NCI-H2196 (cell line): ENCODE measurements around the gene CALHM6.
A peak's percentile ranks its signal among the peaks of the same experiment; 100 is the strongest.
"Not testable (repeated sequence)": the region's sequence is repeated elsewhere in the genome, so short reads cannot be mapped to it uniquely, and the experiment has no call there.

Experiments used
- DNase-seq: peaks from one replicate; lab custom pipeline; 2025; ENCODE audit not compliant: unreplicated experiment; lab: John Stamatoyannopoulos, UW

CALHM6 gene

DNA sequence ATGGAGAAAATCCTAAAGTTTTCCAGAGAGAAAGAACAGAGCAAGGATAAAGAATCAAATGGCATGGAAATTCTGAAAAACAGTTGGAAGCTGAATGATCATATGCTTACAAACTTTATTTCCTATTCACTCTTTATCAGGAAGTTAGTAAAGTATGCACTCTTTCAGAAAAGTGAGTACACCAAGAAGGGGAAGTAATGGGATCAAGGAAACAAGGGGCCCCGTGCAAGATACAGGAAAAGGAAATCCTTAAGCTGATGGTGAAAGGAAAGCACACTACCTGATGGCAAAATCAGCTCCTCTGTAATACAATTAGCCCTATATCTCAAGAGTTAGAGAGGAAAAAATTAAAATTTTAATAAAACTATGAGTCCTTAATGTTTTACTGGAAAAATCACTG, 14.0 kb downstream of the CALHM6 start:
- DNase-seq: no peak

DNA sequence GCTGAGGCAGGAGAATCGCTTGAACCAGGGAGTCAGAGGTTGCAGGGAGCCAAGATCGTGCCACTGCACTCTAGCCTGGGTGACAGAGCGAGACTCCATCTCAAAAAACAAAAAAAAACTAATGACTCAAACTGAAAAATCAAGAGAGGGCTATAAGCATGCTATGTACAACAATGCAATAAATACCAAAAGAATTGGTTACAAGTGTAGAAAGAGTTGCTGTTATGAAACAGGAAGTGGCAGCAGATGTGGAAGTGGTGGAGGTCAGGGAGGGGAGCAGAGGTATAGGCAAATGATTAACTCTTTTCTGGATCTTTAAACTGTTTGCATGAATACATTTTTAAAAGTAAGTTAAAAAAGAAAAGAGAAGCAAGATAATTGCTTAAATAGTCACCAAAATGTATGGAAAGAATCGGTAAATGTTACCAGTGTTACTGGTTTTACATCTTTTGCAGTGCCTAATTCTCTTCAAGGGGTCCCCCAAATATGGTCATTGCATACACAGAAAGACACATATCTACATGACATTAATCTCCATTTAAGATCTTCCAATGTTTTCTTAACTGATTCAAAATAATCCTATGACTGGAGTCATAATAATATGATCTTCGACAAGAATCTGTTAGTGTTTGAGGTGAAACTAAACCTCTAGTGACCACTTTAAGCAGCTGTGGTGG, 15.0 kb downstream of the CALHM6 start:
- no peak for DNase-seq

DNA sequence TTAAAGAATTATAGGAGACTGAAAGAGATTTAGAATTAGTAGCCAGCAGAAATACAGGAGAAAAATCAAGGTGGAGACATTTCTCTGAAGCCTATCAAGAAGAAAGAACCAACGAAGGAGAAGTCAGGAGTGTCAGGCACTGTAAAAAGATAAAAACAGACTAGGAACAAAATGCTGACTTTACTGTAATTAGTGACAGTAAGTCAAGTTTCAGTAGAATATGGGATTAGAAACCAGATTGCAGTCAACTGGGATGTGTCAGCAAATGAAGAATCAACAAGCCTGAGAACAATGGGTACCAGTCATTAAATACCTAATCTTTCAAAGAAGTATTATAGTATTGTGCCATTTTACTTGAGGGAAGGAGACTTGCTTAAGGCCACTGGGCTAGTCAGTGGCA, 21.6 kb downstream of the CALHM6 start:
- no peak for DNase-seq

DNA sequence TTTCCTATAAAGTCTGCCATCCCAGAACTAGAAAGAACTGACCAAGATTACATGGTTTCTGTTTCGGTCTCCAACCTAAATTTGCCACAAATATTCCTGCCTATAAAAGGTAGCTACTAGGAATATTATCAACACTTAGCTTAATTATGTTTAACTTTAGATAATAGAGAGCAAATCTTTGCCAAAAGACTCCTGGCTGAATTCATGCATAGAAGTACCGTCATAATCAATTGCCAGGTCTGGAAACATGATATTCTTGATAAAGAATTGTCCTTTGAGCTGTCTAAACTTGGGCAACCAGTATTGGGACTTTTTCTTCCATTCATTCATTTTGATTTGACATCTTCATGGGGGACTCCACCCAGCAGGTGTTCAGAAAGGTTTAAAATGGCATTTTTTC, 22.4 kb downstream of the CALHM6 start:
- DNase-seq: peak; percentile 10

- no peak for DNase-seq
Observed at GRCh38 chr6:116485559-116486184, 24.5 kb downstream of the CALHM6 start.

GRCh38 chr6:116491610-116492330, 30.6 kb downstream of the CALHM6 start:
- no peak for DNase-seq

GRCh38 chr6:116492331-116493067, 31.3 kb downstream of the CALHM6 start:
- DNase-seq: no peak

DNA sequence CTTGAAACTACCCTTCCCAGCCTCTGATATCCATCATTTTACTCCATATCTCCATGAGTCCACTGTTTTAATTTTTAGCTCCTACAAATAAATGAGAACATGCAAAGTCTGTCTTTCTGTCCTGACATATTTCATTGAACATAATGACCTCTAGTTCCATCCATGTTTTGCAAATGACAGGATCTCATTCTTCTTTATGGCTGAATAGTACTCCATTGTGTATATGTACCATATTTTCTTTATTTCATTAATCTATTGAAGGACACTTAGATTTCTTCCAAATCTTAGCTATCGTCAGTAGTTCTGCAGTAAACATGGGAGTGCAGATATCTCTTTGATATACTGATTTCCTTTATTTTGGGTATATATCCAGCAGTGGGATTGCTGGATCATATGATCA, 34.0 kb downstream of the CALHM6 start:
- not testable (repeated sequence) for DNase-seq

DNA sequence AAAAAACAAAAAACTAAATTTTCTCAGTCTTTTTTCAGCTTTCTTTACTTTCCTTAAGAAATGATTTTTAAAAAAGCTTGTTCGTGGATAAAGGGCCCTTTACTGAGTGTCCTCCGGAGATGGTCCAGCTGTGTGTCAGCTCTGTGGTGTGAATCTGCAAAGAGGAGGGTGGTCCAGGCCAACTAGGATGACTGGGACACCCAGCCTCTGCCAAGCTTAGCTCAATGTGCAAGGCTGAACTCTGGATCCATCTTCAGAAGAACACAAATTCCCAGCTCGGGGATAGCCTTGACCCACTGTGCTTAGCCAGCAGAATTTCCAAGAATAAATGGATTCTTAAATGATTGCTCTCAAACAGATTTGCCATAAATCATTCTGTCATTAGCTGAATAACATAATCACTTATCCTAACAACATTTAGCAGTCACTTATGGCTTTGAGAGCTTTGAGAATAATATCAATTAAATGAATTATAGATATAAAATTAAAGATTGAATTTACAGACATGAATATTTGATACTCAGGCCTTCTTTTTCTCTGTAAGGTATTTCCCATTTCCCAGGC, 36.0 kb downstream of the CALHM6 start:
- DNase-seq: no peak

DNA sequence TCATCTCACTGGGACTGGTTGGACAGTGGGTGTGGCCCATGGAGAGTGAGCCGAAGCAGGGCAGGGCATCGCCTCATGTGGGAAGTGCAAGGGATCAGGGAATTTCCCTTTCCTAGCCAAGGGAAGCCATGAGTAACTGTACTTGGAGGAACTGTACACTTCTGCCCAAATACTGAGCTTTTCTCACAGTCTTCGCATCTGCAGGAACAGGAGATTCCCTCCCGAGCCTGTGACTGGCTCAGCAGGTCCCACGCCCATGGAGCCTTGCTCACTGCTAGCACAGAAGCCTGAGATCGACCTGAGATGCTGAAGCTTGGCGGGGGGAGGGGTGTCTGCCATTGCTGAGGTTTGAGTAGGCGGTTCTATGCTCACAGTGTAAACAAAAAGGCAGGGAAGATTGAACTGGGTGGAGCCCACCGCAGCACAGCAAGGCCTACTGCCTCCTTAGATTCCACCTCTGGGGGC, 39.8 kb downstream of the CALHM6 start:
- DNase-seq: no peak

DNA sequence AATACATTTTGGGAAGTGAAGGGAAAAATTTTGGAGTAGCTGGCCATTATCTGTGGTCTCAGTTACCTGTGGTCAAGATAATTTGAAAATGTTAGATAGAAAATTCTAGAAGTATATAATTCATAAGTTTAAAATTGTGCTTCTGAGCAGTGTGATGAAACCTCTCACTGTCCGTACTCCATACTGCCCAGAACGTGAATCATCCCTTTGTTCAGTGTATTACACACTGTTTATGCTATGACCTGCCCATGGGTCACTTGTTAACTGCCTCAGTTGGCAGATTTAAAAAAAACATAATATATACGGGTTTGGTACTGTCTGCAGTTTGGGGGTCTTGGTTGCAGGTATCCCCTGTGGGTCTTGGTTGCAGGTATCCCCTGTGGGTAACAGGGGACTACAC, 46.1 kb downstream of the CALHM6 start:
- no peak for DNase-seq

DNA sequence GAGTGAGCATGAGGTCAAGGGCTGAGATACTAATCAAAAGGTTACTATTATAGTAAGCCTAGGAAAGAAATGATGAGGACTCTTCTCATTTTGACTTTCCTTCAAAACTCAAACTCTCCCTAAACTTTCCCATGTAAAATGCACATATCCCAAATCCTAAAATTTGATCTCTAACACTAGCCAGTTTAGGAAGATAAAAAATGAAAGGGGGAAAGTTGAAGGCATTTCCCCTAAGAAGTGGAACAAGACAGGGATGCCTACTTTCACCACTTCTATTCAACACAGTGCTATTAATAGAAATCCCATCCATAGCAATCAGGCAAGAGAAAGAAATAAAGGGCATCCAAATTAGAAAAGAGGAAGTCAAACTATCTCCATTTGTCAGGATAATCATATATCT, 47.4 kb downstream of the CALHM6 start:
- DNase-seq: no peak

DNA sequence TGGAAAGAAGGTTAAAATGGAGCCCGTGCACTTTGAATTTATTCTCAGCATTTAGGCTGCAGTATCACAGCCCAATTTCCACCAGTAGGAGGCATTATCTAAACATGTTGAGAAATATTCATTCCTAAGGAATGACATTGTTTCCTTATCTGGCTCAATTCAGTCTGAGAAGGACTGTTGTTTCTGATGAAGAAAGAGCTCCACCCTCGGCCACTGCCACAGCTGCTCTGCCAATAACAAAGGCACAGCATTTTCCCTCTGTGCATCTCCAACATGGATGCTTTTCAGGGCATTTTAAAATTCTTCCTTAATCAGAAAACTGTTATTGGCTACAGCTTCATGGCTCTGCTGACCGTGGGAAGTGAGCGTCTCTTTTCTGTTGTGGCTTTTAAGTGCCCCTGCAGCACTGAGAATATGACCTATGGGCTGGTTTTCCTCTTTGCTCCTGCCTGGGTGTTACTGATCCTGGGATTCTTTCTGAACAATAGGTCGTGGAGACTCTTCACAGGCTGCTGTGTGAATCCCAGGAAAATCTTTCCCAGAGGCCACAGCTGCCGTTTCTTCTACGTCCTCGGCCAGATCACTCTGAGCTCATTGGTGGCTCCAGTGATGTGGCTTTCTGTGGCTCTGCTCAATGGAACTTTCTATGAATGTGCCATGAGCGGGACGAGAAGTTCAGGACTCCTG, 50.4 kb downstream of the CALHM6 start, which contains the start of gene CALHM5:
TSS of gene CALHM5 (plus strand) at position 216 of the 687 bp plus-strand sequence. CDS start at position 274, 58 bp downstream.
- DNase-seq: no peak

GRCh38 chr6:116512111-116512559, 51.0 kb downstream of the CALHM6 start:
- DNase-seq: no peak

GRCh38 chr6:116512734-116513133, 51.6 kb downstream of the CALHM6 start:
- DNase-seq: no peak
